B cell (primary cell): Measurements from ENCODE around the gene RFX3. TPM values are rescaled to one million over a fixed set of nuclear protein-coding genes. Genes with fewer than 3 reads are reported as not detected.

ENCODE experiments used
- ATAC-seq: fragments of 200-7000 bp; cut with Tn5 transposase; one replicate; pipeline ENCODE4 v1.10.0; 2021; ENCODE audit warnings: low read depth, mild to moderate bottlenecking, moderate number of reproducible peaks, moderate library complexity
- CTCF ChIA-PET: fragments of 350-600 bp; sonication (Branson Sonifier 250); formaldehyde crosslinking; loops from one replicate; lab custom pipeline; 2021; ENCODE audit warnings: antibody characterized with exemption, inconsistent platforms; lab: Charles Lee
- POLR2A ChIA-PET: fragments of 350-600 bp; sonication (Branson Sonifier 250); formaldehyde crosslinking; loops from one replicate; lab custom pipeline; 2021; ENCODE audit warnings: antibody characterized with exemption; lab: Charles Lee
- DNase-seq: peaks from one replicate; pipeline ENCODE4 v3.0.0; 2013
- H2AFZ ChIP-seq: 2 replicates; pipeline ENCODE4 v1.6.1; 2012; ENCODE audit warnings: mild to moderate bottlenecking, low read depth, low read length; ENCODE audit not compliant: insufficient read depth, poor library complexity, severe bottlenecking
- H3K27ac ChIP-seq, 2 donors: 1 replicate in 1 of 2; 2 replicates in 1 of 2; pipeline ENCODE4 v1.5.1; 2012 to 2013; ENCODE audit warnings: low read length in 2 of 2, mild to moderate bottlenecking in 2 of 2, moderate library complexity in 1 of 2
- H3K27me3 ChIP-seq, 4 experiments: fragments of 200-600 bp in 1 of 4; sonication (generic) in 1 of 4; replicated peaks in 1 of 4; 1 replicate in 2 of 4; 2 replicates in 2 of 4; pipeline versions ENCODE4 v1.6.1 to v1.7.0; 2013 to 2016; ENCODE audit warnings: low read length in 3 of 4, mild to moderate bottlenecking in 2 of 4, mixed read lengths in 1 of 4, moderate library complexity in 1 of 4; ENCODE audit not compliant: insufficient read depth in 4 of 4, control insufficient read depth in 3 of 4; ENCODE audit errors: control extremely low read depth in 1 of 4
- H3K36me3 ChIP-seq, 2 experiments: replicated peaks in 1 of 2; 1 replicate in 1 of 2; 2 replicates in 1 of 2; pipeline versions ENCODE4 v1.6.1 to v1.7.1; 2013; ENCODE audit warnings: low read length in 1 of 2; ENCODE audit not compliant: insufficient read depth in 2 of 2, control insufficient read depth in 1 of 2; ENCODE audit errors: control extremely low read depth in 1 of 2, extremely low read depth in 1 of 2
- H3K4me1 ChIP-seq, 2 donors: fragments of 200-600 bp in 1 of 2; sonication (generic) in 1 of 2; 1 replicate in 1 of 2; 2 replicates in 1 of 2; pipeline versions ENCODE4 v1.5.1 to v1.6.1; 2013 to 2017; ENCODE audit warnings: low read length in 2 of 2; ENCODE audit not compliant: control insufficient read depth in 2 of 2, insufficient read depth in 2 of 2
- H3K4me2 ChIP-seq: replicated peaks from 2 replicates; pipeline ENCODE3; 2012; ENCODE audit warnings: mild to moderate bottlenecking, low read depth, low read length; ENCODE audit not compliant: poor library complexity, severe bottlenecking
- H3K4me3 ChIP-seq, 5 experiments: fragments of 200-600 bp in 1 of 5; sonication (generic) in 1 of 5; 1 replicate in 3 of 5; 2 replicates in 2 of 5; pipeline versions ENCODE4 v1.5.1 to v1.7.0; 2011 to 2016; ENCODE audit warnings: low read length in 4 of 5, mild to moderate bottlenecking in 4 of 5, low read depth in 2 of 5, control low read depth in 1 of 5, moderate library complexity in 1 of 5; ENCODE audit not compliant: insufficient read depth in 1 of 5; ENCODE audit errors: control extremely low read depth in 1 of 5, extremely low read depth in 1 of 5
- H3K79me2 ChIP-seq: fragments of 200-600 bp; sonication (generic); one replicate; pipeline ENCODE4 v1.6.0; 2016; ENCODE audit warnings: low read length; ENCODE audit not compliant: control insufficient read depth, insufficient read depth
- H3K9ac ChIP-seq: fragments of 200-600 bp; sonication (generic); 2 replicates; pipeline ENCODE4 v1.6.1; 2017; ENCODE audit warnings: mild to moderate bottlenecking, low read length, moderate library complexity
- H3K9me3 ChIP-seq, 3 donors: one replicate each; pipeline versions ENCODE4 v1.6.1 to v1.7.1; 2013; ENCODE audit warnings: low read length in 2 of 3; ENCODE audit not compliant: control insufficient read depth in 2 of 3, insufficient read depth in 1 of 3; ENCODE audit errors: control extremely low read depth in 1 of 3
- H4K20me1 ChIP-seq: 2 replicates; pipeline ENCODE4 v1.6.0; 2012; ENCODE audit warnings: mild to moderate bottlenecking, low read length; ENCODE audit not compliant: insufficient read depth, control insufficient read depth, poor library complexity, severe bottlenecking
- H3K27ac Mint-ChIP-seq: one replicate; pipeline ENCODE4 v1.8.0; 2021; ENCODE audit warnings: mixed read lengths
- H3K27me3 Mint-ChIP-seq: one replicate; pipeline ENCODE4 v1.8.0; 2021; ENCODE audit warnings: mixed read lengths
- H3K4me1 Mint-ChIP-seq: one replicate; pipeline ENCODE4 v1.8.0; 2021; ENCODE audit warnings: mixed read lengths
- H3K4me3 Mint-ChIP-seq: one replicate; pipeline ENCODE4 v1.8.0; 2021; ENCODE audit warnings: mixed read lengths
- H3K9me3 Mint-ChIP-seq: one replicate; pipeline ENCODE4 v1.8.0; 2022; ENCODE audit warnings: mixed read lengths; ENCODE audit not compliant: insufficient read depth
- EZH2 ChIP-seq: IDR thresholded peaks from 2 replicates; pipeline ENCODE4 v1.6.1; 2012; ENCODE audit warnings: borderline replicate concordance, low read depth, mild to moderate bottlenecking, moderate library complexity, low read length; ENCODE audit not compliant: insufficient read depth, poor library complexity, severe bottlenecking
- WGBS: methylation state at CpG from one replicate; pipeline ENCODE4 v1.1.5; 2013; ENCODE audit warnings: missing lambda C conversion rate; ENCODE audit not compliant: insufficient coverage; 5-methylcytosine and 5-hydroxymethylcytosine counted together
- intact Hi-C: fragments of 100-400 bp; cut with micrococcal nuclease; formaldehyde crosslinking; loops from one replicate; pipeline ENCODE4 v1.10.0; 2022
- polyA plus RNA-seq: library from polyadenylated mRNA; depleted of rRNA; stranded (reverse); fragments of >200 nt; gene quantifications from 2 replicates; pipeline ENCODE4 v1.2.3, GENCODE V29; 2012
- total RNA-seq, 2 donors: library from RNA; stranded (reverse); fragments of 120-200 nt in 1 of 2; gene quantifications; 1 replicate in 1 of 2; 2 replicates in 1 of 2; pipeline versions ENCODE4 v1.2.3 to v1.2.4, GENCODE V29; 2013 to 2022
- TF ChIP-seq, protein P1 (sequence below): fragments of 200-600 bp; IDR thresholded peaks from one replicate; pipeline ENCODE4 v1.8.0; 2022; ENCODE audit warnings: antibody characterized with exemption, mild to moderate bottlenecking

RFX3 gene
- total and polyA plus RNA-seq, 2 donors (not counting 1 experiment from before 2014, with no cell fraction given) = 6.1 to 39.1 TPM

DNA sequence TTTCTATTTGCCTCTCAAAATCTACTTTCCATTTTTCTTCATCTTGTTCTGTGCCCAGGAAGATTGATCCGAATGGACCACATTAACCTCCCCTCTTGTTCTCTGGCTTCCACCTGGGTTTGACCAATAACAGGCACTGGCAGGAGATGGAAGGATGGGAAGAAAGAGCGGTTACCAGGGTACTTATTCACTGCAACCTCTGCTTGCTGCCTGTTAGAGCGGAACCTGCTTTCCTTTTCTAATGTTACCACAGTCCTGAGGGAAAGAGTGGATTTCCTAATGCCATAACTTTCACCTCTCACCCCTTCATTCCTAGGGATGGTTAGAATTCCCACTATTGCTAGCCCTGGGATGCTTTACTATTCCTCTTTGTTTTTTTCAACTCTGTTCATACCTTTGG is 262.1 kb downstream of the RFX3 start:
- Mint-ChIP-seq H3K9me3 (no peaks in the 10 kb centered on the region), H3K27ac (no peak overlapping the region), H3K4me3 (no peak overlapping the region), H3K27me3 (no peaks in the 10 kb centered on the region), H3K4me1 (no peaks in the 10 kb centered on the region)
- Histone ChIP-seq H3K9ac (no peak overlapping the region), H3K36me3 (peaks cover 9 to 20% of the 10 kb centered on the region in 2 experiments), H3K79me2 (no peaks in the 10 kb centered on the region), H3K9me3 (no peaks in the 10 kb centered on the region), H3K4me2 (no peak overlapping the region), H3K4me1 (no peaks in the 10 kb centered on the region), H4K20me1 (no peaks in the 10 kb centered on the region), H2AFZ (no peak overlapping the region), H3K4me3 (no peak overlapping the region), H3K27me3 (no peaks in the 10 kb centered on the region), H3K27ac (no peak overlapping the region)
- WGBS = 100% methylated on average over 1 of the region's 3 CpGs
- ChIA-PET POLR2A (no interaction called here), CTCF (no interaction called here)
- TF ChIP-seq, protein P1, sequence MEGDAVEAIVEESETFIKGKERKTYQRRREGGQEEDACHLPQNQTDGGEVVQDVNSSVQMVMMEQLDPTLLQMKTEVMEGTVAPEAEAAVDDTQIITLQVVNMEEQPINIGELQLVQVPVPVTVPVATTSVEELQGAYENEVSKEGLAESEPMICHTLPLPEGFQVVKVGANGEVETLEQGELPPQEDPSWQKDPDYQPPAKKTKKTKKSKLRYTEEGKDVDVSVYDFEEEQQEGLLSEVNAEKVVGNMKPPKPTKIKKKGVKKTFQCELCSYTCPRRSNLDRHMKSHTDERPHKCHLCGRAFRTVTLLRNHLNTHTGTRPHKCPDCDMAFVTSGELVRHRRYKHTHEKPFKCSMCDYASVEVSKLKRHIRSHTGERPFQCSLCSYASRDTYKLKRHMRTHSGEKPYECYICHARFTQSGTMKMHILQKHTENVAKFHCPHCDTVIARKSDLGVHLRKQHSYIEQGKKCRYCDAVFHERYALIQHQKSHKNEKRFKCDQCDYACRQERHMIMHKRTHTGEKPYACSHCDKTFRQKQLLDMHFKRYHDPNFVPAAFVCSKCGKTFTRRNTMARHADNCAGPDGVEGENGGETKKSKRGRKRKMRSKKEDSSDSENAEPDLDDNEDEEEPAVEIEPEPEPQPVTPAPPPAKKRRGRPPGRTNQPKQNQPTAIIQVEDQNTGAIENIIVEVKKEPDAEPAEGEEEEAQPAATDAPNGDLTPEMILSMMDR = no peak
- TF ChIP-seq EZH2 = no peak
- ATAC-seq = no peak
- no peak for DNase-seq
- intact Hi-C loops = no loop called here

DNA sequence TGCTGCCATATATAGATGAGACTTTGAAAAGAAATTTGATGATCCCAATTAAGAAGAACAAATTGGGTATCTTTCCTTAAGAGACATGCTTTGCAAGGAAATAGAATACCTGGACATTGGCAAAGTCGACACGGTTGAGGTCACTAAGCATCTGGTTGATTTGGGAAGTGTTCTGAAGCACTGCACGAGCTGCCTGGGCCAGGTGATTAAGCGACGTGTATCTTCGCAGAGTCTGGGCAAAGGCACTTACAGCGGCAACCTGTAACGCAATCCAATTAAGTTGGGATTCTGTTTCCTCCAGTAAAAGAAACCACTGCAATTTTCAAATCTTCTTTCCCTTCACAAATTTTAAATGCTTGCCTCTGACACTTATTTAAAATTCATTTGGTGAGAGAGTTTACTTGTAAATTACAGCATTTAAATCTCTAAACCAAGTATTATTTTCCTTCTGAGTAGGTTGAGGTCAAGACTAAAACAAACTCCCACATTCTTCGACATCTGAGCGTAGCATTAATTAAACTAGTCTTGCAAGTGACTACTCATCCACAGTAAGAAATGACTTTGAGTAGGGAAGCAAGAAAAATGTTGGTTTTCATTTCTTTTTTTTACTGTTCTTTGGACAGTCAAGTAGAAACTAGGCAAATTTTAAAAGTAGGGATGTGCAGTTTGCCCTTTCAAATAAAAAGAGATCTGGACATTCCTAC is 262.8 kb downstream of the RFX3 start:
- ChIA-PET CTCF (no interaction called here), POLR2A (no interaction called here)
- H3K9me3 ChIP-seq = no peaks in the 10 kb centered on the region
- no peak overlapping the region for H3K27ac ChIP-seq
- intact Hi-C loops = no loop called here
- TF ChIP-seq EZH2 = no peak
- TF ChIP-seq, protein P1 = no peak
- H3K36me3 ChIP-seq = peaks cover 7 to 20% of the 10 kb centered on the region in 2 experiments
- H2AFZ ChIP-seq = no peak overlapping the region
- no peaks in the 10 kb centered on the region for H3K79me2 ChIP-seq
- ATAC-seq (no peak), DNase-seq (no peak)
- Mint-ChIP-seq H3K4me1 (no peaks in the 10 kb centered on the region), H3K27me3 (no peaks in the 10 kb centered on the region), H3K27ac (no peak overlapping the region), H3K9me3 (no peaks in the 10 kb centered on the region), H3K4me3 (no peak overlapping the region)
- H3K9ac ChIP-seq = no peak overlapping the region
- no peak overlapping the region for H3K4me2 ChIP-seq
- no peak overlapping the region for H3K4me3 ChIP-seq
- H3K4me1 ChIP-seq = no peaks in the 10 kb centered on the region
- no peaks in the 10 kb centered on the region for H3K27me3 ChIP-seq
- H4K20me1 ChIP-seq = no peaks in the 10 kb centered on the region
- 87% methylated on average over 7 of the region's 10 CpGs for WGBS
